Gastroesophageal sphincter (tissue), 2 donors: ENCODE results near the gene SLC22A12.

Experiments used
- EP300 ChIP-seq: sonication (generic); formaldehyde crosslinking; IDR thresholded peaks from one replicate; pipeline ENCODE4 v1.6.1; 2017; ENCODE audit warnings: antibody characterized with exemption, mild to moderate bottlenecking
- POLR2A ChIP-seq, 2 donors: fragments of 450-650 bp; IDR thresholded peaks; one replicate each; pipeline ENCODE4 v1.6.1; 2017; ENCODE audit warnings: antibody characterized with exemption in 2 of 2, mild to moderate bottlenecking in 2 of 2, moderate library complexity in 1 of 2
- POLR2AphosphoS5 ChIP-seq: sonication (generic); formaldehyde crosslinking; IDR thresholded peaks from one replicate; pipeline ENCODE4 v1.6.1; 2017; ENCODE audit warnings: antibody characterized with exemption

GRCh38 chr11:64614917-64615316, 23.9 kb downstream of the SLC22A12 start:
- TF ChIP-seq EP300 (no peak), POLR2A (IDR thresholded peaks at IDR 0.05) (no peak), POLR2AphosphoS5 (no peak)
